ELR (cell line): ENCODE results near the gene NAA50.

Experiments used
- DNase-seq: peaks from one replicate; pipeline ENCODE4 v3.0.0-alpha.2; 2015; ENCODE audit warnings: low read depth

Gene NAA50

GRCh38 chr3:113685956-113686721 lies 59.9 kb downstream of the NAA50 start:
- peak; percentile 5 for DNase-seq

- DNase-seq: no peak
These were observed 60.9 kb downstream of the NAA50 start for GRCh38 chr3:113685124-113685523.

DNA sequence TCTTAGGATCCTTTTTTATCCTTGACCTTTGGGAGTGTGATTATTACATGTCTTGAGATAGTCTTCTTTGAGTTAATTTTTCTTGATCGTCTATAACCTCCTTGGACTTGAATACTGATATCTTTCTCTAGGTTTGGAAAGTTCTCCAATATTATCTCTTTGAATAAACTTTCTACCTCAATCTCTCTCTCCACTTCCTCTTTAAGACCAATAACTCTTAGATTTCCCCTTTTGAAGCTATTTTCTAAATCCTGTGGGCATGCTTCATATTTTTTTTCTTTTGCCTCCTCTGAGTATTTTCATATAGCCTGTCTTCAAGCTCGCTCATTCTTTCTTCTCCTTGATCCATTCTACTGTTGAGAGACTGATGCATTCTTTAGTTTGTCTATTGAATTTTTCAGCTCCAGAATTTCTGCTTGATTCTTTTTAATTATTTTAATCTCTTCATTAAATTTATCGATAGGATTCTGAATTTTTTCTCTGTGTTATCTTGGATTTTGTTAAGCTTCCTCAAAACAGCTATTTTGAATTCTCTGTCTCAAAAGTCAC lies 61.7 kb downstream of the NAA50 start:
- DNase-seq: no peak

DNA sequence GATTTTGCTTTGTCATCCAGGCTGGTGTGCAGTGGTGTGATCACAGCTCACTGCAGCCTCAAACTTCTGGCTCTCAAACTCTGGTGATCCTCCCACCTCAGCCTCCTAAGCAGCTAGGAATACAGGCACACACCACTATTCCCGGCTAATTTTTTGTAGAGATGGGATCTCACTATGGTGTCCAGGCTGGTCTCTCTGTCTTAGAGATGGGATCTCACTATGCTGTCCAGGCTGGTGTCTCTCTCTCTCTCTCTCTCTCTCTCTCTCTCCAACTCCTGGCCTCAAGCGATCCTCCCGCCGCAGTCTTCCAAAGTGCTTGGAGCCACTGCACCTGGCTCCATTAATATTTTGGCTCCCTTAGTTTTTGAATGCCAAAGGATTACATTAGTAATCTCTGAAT lies 67.3 kb downstream of the NAA50 start:
- DNase-seq: no peak

DNA sequence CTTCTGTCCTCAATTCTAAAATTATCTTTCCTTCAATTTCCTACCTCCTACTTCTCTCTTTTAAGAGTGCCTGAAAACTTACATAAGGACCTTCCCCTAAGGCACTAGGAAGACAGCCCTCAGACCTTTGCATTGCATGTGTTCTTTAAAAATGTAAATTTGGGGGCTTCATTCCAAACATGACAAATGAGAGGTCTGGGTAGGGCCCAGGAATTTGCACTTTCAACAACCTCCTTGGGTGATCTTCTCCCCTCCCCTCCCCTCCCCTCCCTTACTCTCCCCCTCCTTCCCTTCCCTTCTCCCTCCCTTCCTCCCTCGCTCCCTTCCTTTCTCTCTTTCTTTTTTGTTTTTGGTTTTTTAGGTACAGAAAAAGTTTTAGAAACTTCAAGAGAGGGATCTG lies 68.3 kb downstream of the NAA50 start:
- no peak for DNase-seq

- no peak for DNase-seq
These were observed 69.8 kb downstream of the NAA50 start for GRCh38 chr3:113676261-113676660.

DNA sequence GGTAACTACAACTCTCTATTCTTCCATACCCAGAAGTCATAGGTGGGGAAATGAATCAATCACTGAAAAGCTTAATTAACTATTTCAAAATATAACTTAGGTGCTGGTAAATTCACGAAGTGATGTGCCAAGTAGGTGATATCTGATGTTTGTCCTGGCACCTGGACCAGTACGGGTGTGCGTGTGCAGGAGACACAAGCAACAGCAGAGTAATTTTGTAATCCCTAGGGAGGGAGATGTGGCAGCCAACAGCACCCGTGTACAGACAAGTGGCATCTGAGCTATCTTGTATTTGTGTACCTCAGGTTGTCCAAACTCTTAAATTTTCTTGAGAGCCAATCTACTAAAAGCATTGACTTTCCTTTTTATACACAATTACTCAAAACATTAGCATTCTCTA lies 72.5 kb downstream of the NAA50 start:
- no peak for DNase-seq

DNA sequence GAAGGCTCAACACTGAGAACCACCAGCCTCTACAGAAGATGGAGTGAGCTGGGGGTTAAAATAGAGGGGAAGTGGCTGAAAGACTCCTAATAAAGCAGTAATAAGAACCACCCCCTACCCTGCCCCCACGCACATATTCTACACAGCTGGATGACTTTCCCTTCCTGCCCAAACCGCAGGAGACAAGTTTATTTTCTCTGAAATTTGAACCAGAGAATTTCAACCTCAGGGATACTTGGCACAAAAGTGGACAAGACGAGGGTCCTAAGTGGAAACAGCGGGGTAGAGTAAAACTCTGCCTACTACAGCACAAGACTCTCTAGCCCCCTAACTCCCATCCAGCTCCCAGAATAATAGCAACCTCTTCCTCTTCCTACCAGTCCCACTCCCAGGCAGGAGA lies 78.0 kb downstream of the NAA50 start:
- peak; percentile 22 for DNase-seq
